Adrenal gland (tissue), 5 donors: ENCODE measurements around the gene KCNK3.

ENCODE experiments used
- CTCF ChIP-seq, 6 experiments: fragments of 450-650 bp in 4 of 6; fragments of 200-600 bp in 2 of 6; sonication (generic) in 1 of 6; IDR thresholded peaks; 1 replicate in 5 of 6; 2 replicates in 1 of 6; pipeline versions ENCODE4 v1.5.1 to v1.8.0; 2016 to 2021; ENCODE audit warnings: antibody characterized with exemption in 6 of 6, mild to moderate bottlenecking in 2 of 6, moderate library complexity in 1 of 6
- POLR2A ChIP-seq, 2 donors: fragments of 450-650 bp; IDR thresholded peaks; one replicate each; pipeline ENCODE4 v1.6.1; 2017; ENCODE audit warnings: antibody characterized with exemption in 2 of 2, mild to moderate bottlenecking in 2 of 2, moderate library complexity in 1 of 2
- donor health status: DM: no; HTN: no; CAD: no.

- TF ChIP-seq POLR2A (IDR thresholded peaks at IDR 0.05) (no peak), CTCF (IDR thresholded peaks at IDR 0.05) (no peak)
Measured at GRCh38 chr2:26768759-26769088, 76.2 kb downstream of the KCNK3 start.
